Gastrocnemius medialis (tissue), 4 donors: ENCODE measurements around the gene CRTC2. TPM values are rescaled to one million over a fixed set of nuclear protein-coding genes. Genes with fewer than 3 reads are reported as not detected.
"Not testable (repeated sequence)": the region's sequence is repeated elsewhere in the genome, so short reads cannot be mapped to it uniquely, and the experiment has no call there.

Experiments
- ATAC-seq, 2 donors: fragments of 150-250 bp; one replicate each; pipeline ENCODE4 v1.9.1; 2016
- DNase-seq, 2 donors: peaks; one replicate each; pipeline ENCODE4 v3.0.0-alpha.2; 2019
- H3K27ac ChIP-seq, 4 donors: fragments of 200-600 bp; sonication (generic); 1 replicate in 1 of 4; 2 replicates in 3 of 4; pipeline ENCODE4 v1.5.1; 2016 to 2018; ENCODE audit warnings: mild to moderate bottlenecking in 2 of 4, moderate library complexity in 1 of 4
- H3K27me3 ChIP-seq, 3 donors: fragments of 200-600 bp; sonication (generic) in 2 of 3; 1 replicate in 1 of 3; 2 replicates in 2 of 3; pipeline versions ENCODE4 v1.5.1 to v1.6.0; 2016 to 2019; ENCODE audit warnings: mild to moderate bottlenecking in 1 of 3, moderate library complexity in 1 of 3
- H3K36me3 ChIP-seq, 2 donors: fragments of 200-600 bp; sonication (generic) in 1 of 2; one replicate each; pipeline ENCODE4 v1.5.1; 2017 to 2018
- H3K4me1 ChIP-seq, 2 donors: fragments of 200-600 bp; sonication (generic) in 1 of 2; one replicate each; pipeline ENCODE4 v1.5.1; 2016 to 2017; ENCODE audit warnings: mild to moderate bottlenecking in 2 of 2
- H3K4me3 ChIP-seq, 4 donors: fragments of 200-600 bp; sonication (generic) in 3 of 4; 1 replicate in 1 of 4; 2 replicates in 3 of 4; pipeline ENCODE4 v1.5.1; 2016 to 2019; ENCODE audit warnings: mild to moderate bottlenecking in 2 of 4
- H3K9me3 ChIP-seq, 3 donors: fragments of 200-600 bp; sonication (generic) in 2 of 3; 1 replicate in 1 of 3; 2 replicates in 2 of 3; pipeline ENCODE4 v1.5.1; 2016 to 2019
- POLR2A ChIP-seq, 2 donors: fragments of 450-650 bp; IDR thresholded peaks; one replicate each; pipeline ENCODE4 v1.6.1; 2017; ENCODE audit warnings: antibody characterized with exemption in 2 of 2, mild to moderate bottlenecking in 2 of 2, moderate library complexity in 2 of 2
- in situ Hi-C, 4 donors: fragments of 200-750 bp; cut with MboI; loops; one replicate each; pipeline versions ENCODE4 v1.15.0 to v1.8.0; 2017; ENCODE audit warnings: low sequenced_read_pairs in 4 of 4
- intact Hi-C: fragments of 100-400 bp; cut with DNase I; formaldehyde crosslinking; loops from one replicate; pipeline ENCODE4 v1.15.1; 2023; ENCODE audit warnings: low total_unique reads
- total RNA-seq, 4 donors: library from RNA; depleted of rRNA; stranded (reverse); fragments of >200 nt; gene quantifications; one replicate each; pipeline versions ENCODE4 v1.1.0 to v1.2.3, GENCODE V29; 2016
- TF ChIP-seq, protein P1 (sequence below), 5 experiments: fragments of 450-650 bp in 3 of 5; fragments of 200-600 bp in 2 of 5; sonication (generic) in 2 of 5; IDR thresholded peaks in 4 of 5; conservative IDR thresholded peaks in 1 of 5; 1 replicate in 4 of 5; 2 replicates in 1 of 5; pipeline ENCODE4 v1.5.1; 2016 to 2019; ENCODE audit warnings: antibody characterized with exemption in 5 of 5, mild to moderate bottlenecking in 3 of 5, moderate library complexity in 3 of 5

Gene CRTC2
- total RNA-seq, 4 donors from 2014 or later: 17.4 to 27.1 (median 23.3) TPM

DNA sequence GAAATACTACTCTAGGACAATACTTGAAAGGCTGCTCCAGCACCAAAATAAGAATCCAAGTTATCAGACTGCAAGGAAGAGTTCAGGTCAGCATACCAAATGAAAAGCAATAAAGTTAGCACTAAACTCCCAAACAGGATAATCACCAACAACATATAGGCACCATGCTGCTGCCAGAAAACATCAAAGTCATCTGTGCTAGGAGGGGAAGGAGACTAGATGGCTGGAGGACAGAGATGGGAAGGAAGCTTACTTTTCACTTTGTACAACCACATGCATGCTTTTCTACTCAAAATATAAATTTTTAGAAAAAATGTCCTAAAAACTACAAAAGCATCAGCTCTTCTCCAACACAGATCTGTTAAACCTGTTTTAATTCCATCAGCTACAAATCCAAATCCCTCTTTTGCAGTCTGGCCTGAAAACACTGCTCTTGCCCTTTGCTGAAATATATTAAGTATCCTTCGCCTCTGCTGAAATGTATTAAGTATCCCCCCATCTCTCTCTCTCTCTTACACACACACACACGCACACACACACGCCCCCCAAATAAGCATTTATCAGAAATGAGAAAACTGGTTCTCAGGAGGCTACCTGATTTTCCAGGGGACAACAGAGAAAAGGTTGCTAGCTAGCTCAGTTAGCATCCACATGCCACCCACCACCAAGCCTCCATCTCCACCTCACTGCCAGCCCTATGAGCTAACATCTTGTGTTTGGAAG, 37.2 kb downstream of the CRTC2 start:
- intact Hi-C loops: loop anchor here (5.0 kb wide), 3 partner anchors 66 to 124 kb away; partner anchors contain the start of gene RAB13
- ATAC-seq (no peak), DNase-seq (no peak)
- in situ Hi-C loops: loop anchor here (10.0 to 25.0 kb wide), 2 partner anchors 64 to 109 kb away; partner anchors contain the start of gene RAB13 (in 1 of the 4)
- no peaks in the 10 kb centered on the region for H3K9me3 ChIP-seq
- TF ChIP-seq, protein P1, sequence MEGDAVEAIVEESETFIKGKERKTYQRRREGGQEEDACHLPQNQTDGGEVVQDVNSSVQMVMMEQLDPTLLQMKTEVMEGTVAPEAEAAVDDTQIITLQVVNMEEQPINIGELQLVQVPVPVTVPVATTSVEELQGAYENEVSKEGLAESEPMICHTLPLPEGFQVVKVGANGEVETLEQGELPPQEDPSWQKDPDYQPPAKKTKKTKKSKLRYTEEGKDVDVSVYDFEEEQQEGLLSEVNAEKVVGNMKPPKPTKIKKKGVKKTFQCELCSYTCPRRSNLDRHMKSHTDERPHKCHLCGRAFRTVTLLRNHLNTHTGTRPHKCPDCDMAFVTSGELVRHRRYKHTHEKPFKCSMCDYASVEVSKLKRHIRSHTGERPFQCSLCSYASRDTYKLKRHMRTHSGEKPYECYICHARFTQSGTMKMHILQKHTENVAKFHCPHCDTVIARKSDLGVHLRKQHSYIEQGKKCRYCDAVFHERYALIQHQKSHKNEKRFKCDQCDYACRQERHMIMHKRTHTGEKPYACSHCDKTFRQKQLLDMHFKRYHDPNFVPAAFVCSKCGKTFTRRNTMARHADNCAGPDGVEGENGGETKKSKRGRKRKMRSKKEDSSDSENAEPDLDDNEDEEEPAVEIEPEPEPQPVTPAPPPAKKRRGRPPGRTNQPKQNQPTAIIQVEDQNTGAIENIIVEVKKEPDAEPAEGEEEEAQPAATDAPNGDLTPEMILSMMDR (IDR thresholded peaks at IDR 0.05 in 4 of 5, conservative IDR thresholded peaks at IDR 0.05 in 1 of 5): no peak
- no peak for TF ChIP-seq POLR2A (IDR thresholded peaks at IDR 0.05)
- H3K36me3 ChIP-seq: no peaks in the 10 kb centered on the region
- peaks cover 50 to 53% of the 10 kb centered on the region in 2 donors for H3K4me1 ChIP-seq
- no peaks in the 10 kb centered on the region for H3K27me3 ChIP-seq
- H3K27ac ChIP-seq: peak overlapping the region; percentile 98 to 99 (median 98)
- H3K4me3 ChIP-seq: peak overlapping the region; percentile 56 to 93 (median 89)

DNA sequence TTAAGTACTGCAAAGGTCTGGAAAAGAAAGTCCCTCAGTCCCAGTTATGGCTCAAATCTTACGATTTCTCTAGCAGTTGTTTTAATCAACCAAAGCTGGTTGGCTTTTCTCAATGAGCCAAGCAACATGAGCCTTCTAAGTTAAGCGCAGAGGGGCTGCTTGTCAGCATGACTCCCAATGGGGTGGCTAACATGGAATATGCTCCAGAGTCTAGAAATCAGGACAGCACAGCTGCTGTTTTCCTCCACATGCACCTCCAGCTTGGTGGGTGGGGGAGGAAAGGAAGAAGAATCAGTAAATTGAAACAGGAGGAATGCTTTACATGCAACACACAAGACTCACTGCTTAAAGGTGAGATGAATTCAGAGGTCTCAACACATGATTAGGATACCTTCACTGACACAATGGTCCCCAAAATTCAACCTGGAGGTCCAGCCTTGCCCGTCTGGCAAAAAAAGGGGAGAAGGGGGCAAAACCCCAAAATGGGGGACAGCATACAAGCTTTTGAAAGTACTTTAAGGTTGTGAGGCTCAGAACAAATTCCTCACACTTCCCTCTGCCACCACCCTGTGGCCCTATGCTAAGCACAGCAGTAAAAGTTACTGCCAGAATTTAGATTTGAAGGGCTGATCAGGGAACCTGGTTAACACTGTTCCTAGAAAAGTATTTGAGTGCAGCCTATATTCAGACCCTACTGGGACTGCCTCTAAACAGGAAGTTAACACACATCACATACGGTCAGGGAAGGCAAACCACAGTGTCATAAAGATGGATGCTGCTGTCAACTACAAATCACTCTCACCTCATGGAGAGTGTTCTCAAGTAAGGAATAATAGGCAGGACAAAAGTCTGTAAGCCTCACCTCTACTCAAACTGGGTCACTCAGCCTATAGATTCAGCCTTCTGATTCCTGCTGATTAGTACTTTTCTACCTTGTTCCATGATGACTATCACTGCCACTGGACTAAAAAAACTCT, 38.2 kb downstream of the CRTC2 start:
- H3K4me1 ChIP-seq: peaks cover 53 to 56% of the 10 kb centered on the region in 2 donors
- DNase-seq: peak in 1 of 2 donors; percentile 6
- no peaks in the 10 kb centered on the region for H3K36me3 ChIP-seq
- no peaks in the 10 kb centered on the region for H3K9me3 ChIP-seq
- TF ChIP-seq, protein P1 (IDR thresholded peaks at IDR 0.05 in 4 of 5, conservative IDR thresholded peaks at IDR 0.05 in 1 of 5): peak in 4 of 5 experiments; percentile 11 to 42 (median 35)
- TF ChIP-seq POLR2A (IDR thresholded peaks at IDR 0.05): no peak
- H3K27ac ChIP-seq: peak overlapping the region; percentile 63 to 99 (median 98)
- intact Hi-C loops: loop anchor here (5.0 kb wide), 3 partner anchors 67 to 123 kb away; partner anchors contain the start of gene RAB13
- no peaks in the 10 kb centered on the region for H3K27me3 ChIP-seq
- in situ Hi-C loops: loop anchor here (10.0 to 25.0 kb wide), 2 partner anchors 65 to 108 kb away; partner anchors contain the start of gene RAB13 (in 1 of the 4)
- no peak for ATAC-seq
- H3K4me3 ChIP-seq: peak overlapping the region in 3 of 4 donors; percentile 56 to 93 (median 85)

DNA sequence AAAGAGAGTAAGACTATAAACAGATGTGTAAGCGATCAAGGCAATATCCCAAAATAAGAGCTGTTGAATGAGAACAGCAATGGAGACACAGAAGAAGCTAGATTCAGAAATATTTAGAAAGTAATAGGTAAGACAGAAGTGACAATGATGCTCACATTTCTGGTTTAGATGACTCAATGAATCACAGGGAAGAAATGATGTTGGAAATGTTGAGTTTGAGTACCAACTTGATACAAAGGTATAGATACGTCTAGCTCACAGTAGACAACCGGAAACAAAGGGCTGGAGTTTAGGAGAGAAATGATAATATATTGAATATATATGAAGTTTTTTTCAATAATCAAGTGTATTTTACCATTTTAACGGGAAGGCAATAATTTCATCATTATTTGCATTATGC, 42.1 kb downstream of the CRTC2 start:
- DNase-seq: no peak
- H3K4me3 ChIP-seq: no peak overlapping the region
- no peaks in the 10 kb centered on the region for H3K27me3 ChIP-seq
- peak overlapping the region in 1 of 4 donors; percentile 7 for H3K27ac ChIP-seq
- in situ Hi-C loops (loop anchor here in 3 of 4 donors (25.0 kb wide), 1 partner anchor 104 kb away; no protein-coding TSS in a partner anchor), intact Hi-C loops (no loop called here)
- TF ChIP-seq, protein P1 (IDR thresholded peaks at IDR 0.05 in 4 of 5, conservative IDR thresholded peaks at IDR 0.05 in 1 of 5): no peak
- TF ChIP-seq POLR2A (IDR thresholded peaks at IDR 0.05): no peak
- H3K36me3 ChIP-seq: no peaks in the 10 kb centered on the region
- peaks cover 45 to 52% of the 10 kb centered on the region in 2 donors for H3K4me1 ChIP-seq
- no peaks in the 10 kb centered on the region for H3K9me3 ChIP-seq
- ATAC-seq: no peak

- DNase-seq: no peak
- in situ Hi-C loops: loop anchor here in 3 of 4 donors (25.0 kb wide), 1 partner anchor 100 kb away; no protein-coding TSS in a partner anchor
- ATAC-seq: no peak
- no peaks in the 10 kb centered on the region for H3K36me3 ChIP-seq
- intact Hi-C loops: no loop called here
- TF ChIP-seq, protein P1 (IDR thresholded peaks at IDR 0.05 in 4 of 5, conservative IDR thresholded peaks at IDR 0.05 in 1 of 5): no peak
- no peak for TF ChIP-seq POLR2A (IDR thresholded peaks at IDR 0.05)
- H3K27ac ChIP-seq: no peak overlapping the region
- no peak overlapping the region for H3K4me3 ChIP-seq
- no peaks in the 10 kb centered on the region for H3K27me3 ChIP-seq
- no peaks in the 10 kb centered on the region for H3K9me3 ChIP-seq
- peaks cover 9 to 14% of the 10 kb centered on the region in 2 donors for H3K4me1 ChIP-seq
Measured at GRCh38 chr1:153912349-153912748, 46.1 kb downstream of the CRTC2 start.

DNA sequence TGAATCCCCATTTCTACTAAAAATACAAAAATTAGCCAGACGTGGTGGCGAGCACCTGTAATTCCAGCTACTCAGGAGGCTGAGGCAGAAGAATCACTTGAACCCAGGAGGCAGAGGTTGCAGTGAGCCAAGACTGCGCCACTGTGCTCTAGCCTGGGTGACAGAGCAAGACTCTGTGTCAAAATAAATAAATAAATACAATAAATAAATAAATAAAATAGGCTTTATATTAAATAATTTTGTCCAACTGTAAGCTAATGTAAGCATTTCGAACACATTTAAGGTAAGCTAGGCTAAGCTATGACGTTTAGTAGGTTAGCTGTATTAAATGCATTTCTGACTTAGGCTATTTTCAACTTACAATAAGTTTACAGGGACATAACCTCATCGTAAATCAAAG, 47.9 kb downstream of the CRTC2 start:
- DNase-seq, H3K9me3 ChIP-seq, H3K27me3 ChIP-seq, H3K4me3 ChIP-seq, intact Hi-C loops, H3K27ac ChIP-seq, ATAC-seq, H3K36me3 ChIP-seq: not testable (repeated sequence)
- peaks cover 0 to 11% of the 10 kb centered on the region in 2 donors for H3K4me1 ChIP-seq
- in situ Hi-C loops: loop anchor here in 3 of 4 donors (25.0 kb wide), 1 partner anchor 98 kb away; no protein-coding TSS in a partner anchor
